Activated CD4-positive, alpha-beta T cell treated with anti-CD3 and anti-CD28 coated beads for 36 hours (primary cell): ENCODE results near the gene MEFV. TPM values are rescaled to one million over a fixed set of nuclear protein-coding genes. Genes with fewer than 3 reads are reported as not detected.

Experiments used
- ATAC-seq: fragments of 200-7000 bp; cut with Tn5 transposase; one replicate; pipeline ENCODE4 v1.10.0; 2021; ENCODE audit warnings: mild to moderate bottlenecking, moderate library complexity
- CTCF ChIA-PET: fragments of 350-600 bp; sonication (Branson Sonifier 250); formaldehyde crosslinking; loops from one replicate; lab custom pipeline; 2021; ENCODE audit warnings: antibody characterized with exemption; lab: Charles Lee
- POLR2A ChIA-PET: fragments of 350-600 bp; sonication (Branson Sonifier 250); formaldehyde crosslinking; loops from one replicate; lab custom pipeline; 2021; ENCODE audit warnings: antibody characterized with exemption, inconsistent platforms; lab: Charles Lee
- DNase-seq: peaks from one replicate; pipeline ENCODE4 v3.0.0-alpha.2; 2020
- H3K27ac Mint-ChIP-seq: one replicate; pipeline ENCODE4 v1.8.0; 2021; ENCODE audit warnings: mixed read lengths
- H3K27me3 Mint-ChIP-seq: one replicate; pipeline ENCODE4 v1.8.0; 2021; ENCODE audit warnings: mixed read lengths
- H3K36me3 Mint-ChIP-seq: one replicate; pipeline ENCODE4 v1.8.0; 2021; ENCODE audit warnings: low read depth, mixed read lengths
- H3K4me1 Mint-ChIP-seq: one replicate; pipeline ENCODE4 v1.8.0; 2021; ENCODE audit warnings: mixed read lengths
- H3K4me3 Mint-ChIP-seq: one replicate; pipeline ENCODE4 v1.8.0; 2021; ENCODE audit warnings: mild to moderate bottlenecking, moderate library complexity, mixed read lengths
- H3K9me3 Mint-ChIP-seq: one replicate; pipeline ENCODE4 v1.8.0; 2021; ENCODE audit warnings: low read depth, mixed read lengths
- intact Hi-C, 2 experiments: fragments of 100-400 bp; cut with DNase I in 1 of 2; cut with micrococcal nuclease in 1 of 2; formaldehyde crosslinking; loops; one replicate each; pipeline versions ENCODE4 v1.14.2 to v1.15.1; 2022 to 2024; cut with DNase I, micrococcal nuclease
- total RNA-seq, 2 experiments: library from RNA; stranded (reverse); gene quantifications; one replicate each; pipeline ENCODE4 v1.2.3, GENCODE V29; 2021

Gene MEFV, protein sequence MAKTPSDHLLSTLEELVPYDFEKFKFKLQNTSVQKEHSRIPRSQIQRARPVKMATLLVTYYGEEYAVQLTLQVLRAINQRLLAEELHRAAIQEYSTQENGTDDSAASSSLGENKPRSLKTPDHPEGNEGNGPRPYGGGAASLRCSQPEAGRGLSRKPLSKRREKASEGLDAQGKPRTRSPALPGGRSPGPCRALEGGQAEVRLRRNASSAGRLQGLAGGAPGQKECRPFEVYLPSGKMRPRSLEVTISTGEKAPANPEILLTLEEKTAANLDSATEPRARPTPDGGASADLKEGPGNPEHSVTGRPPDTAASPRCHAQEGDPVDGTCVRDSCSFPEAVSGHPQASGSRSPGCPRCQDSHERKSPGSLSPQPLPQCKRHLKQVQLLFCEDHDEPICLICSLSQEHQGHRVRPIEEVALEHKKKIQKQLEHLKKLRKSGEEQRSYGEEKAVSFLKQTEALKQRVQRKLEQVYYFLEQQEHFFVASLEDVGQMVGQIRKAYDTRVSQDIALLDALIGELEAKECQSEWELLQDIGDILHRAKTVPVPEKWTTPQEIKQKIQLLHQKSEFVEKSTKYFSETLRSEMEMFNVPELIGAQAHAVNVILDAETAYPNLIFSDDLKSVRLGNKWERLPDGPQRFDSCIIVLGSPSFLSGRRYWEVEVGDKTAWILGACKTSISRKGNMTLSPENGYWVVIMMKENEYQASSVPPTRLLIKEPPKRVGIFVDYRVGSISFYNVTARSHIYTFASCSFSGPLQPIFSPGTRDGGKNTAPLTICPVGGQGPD
- under 1 TPM; 0.09 to 0.14 TPM for total RNA-seq

GRCh38 chr16:3256146-3256865 lies at the start of gene MEFV:
TSS of gene MEFV (minus strand) at chr16:3256633. CDS start at chr16:3256587, 46 bp downstream.
- intact Hi-C loops = no loop called here
- ATAC-seq (no peak), DNase-seq (no peak)
- H3K27ac Mint-ChIP-seq = no peak within 1 kb of the TSS
- no peaks in the 10 kb centered on the region for H3K9me3 Mint-ChIP-seq
- ChIA-PET POLR2A (no interaction called here), CTCF (interaction anchor here (0.8 kb wide), 1 partner anchor 192 kb away, joined by 3 read pairs; no protein-coding TSS in a partner anchor)
- H3K36me3 Mint-ChIP-seq = no peaks in the 10 kb centered on the region
- no peaks in the 10 kb centered on the region for H3K27me3 Mint-ChIP-seq
- H3K4me1 Mint-ChIP-seq = no peaks in the 10 kb centered on the region
- no peak within 1 kb of the TSS for H3K4me3 Mint-ChIP-seq

GRCh38 chr16:3306078-3306477 lies 49.6 kb upstream of the MEFV start:
- peaks cover 75% of the 10 kb centered on the region for H3K36me3 Mint-ChIP-seq
- ChIA-PET POLR2A (no interaction called here), CTCF (interaction anchor here (0.6 kb wide), 1 partner anchor 268 kb away, joined by 3 read pairs; no protein-coding TSS in a partner anchor)
- peak overlapping the region; percentile 83 for H3K27ac Mint-ChIP-seq
- intact Hi-C loops = loop anchor here in 1 of 2 experiments (1.0 to 5.0 kb wide), 2 partner anchors 11 to 76 kb away; no protein-coding TSS in a partner anchor
- H3K4me1 Mint-ChIP-seq = peaks cover 15% of the 10 kb centered on the region
- ATAC-seq (no peak), DNase-seq (no peak)
- H3K27me3 Mint-ChIP-seq = no peaks in the 10 kb centered on the region
- peaks cover 27% of the 10 kb centered on the region for H3K9me3 Mint-ChIP-seq
- H3K4me3 Mint-ChIP-seq = peak overlapping the region; percentile 75

- peaks cover 15% of the 10 kb centered on the region for H3K4me1 Mint-ChIP-seq
Observed at GRCh38 chr16:3305109-3306068, 49.0 kb upstream of the MEFV start, which contains the start of the genes TIGD7 and ZNF75A. TSS of gene TIGD7 (minus strand) at chr16:3305430. CDS start at chr16:3300614, 4,816 bp downstream. TSS of gene ZNF75A (plus strand) at chr16:3305497. CDS start at chr16:3308429, 2,932 bp downstream.

GRCh38 chr16:3304370-3304769 lies 47.9 kb upstream of the MEFV start:
- DNase-seq = no peak
- H3K4me1 Mint-ChIP-seq = peaks cover 15% of the 10 kb centered on the region
- intact Hi-C loops = loop anchor here (2.0 kb wide), 2 partner anchors 22 to 196 kb away; partner anchors contain the start of genes CLUAP1 (in 1 of the 2) and ZNF263 (in 1 of the 2)
- ChIA-PET POLR2A (no interaction called here), CTCF (interaction anchor here (0.5 to 0.7 kb wide), 3 partner anchors 18 to 256 kb away, joined by 3 read pairs; no protein-coding TSS in a partner anchor)
- H3K27me3 Mint-ChIP-seq = no peaks in the 10 kb centered on the region
- H3K36me3 Mint-ChIP-seq = peaks cover 75% of the 10 kb centered on the region
- peaks cover 39% of the 10 kb centered on the region for H3K9me3 Mint-ChIP-seq
- H3K27ac Mint-ChIP-seq = peak overlapping the region; percentile 84
- peak overlapping the region; percentile 75 for H3K4me3 Mint-ChIP-seq
- no peak for ATAC-seq

More at GRCh38 chr16:3305109-3306068, 49.0 kb upstream of the MEFV start, which contains the start of the genes TIGD7 and ZNF75A:
- ChIA-PET POLR2A (no interaction called here), CTCF (no interaction called here)
- Mint-ChIP-seq H3K9me3 (peaks cover 30% of the 10 kb centered on the region), H3K4me3 (peak within 1 kb of the TSS; percentile 75), H3K36me3 (peaks cover 75% of the 10 kb centered on the region), H3K27ac (peak within 1 kb of the TSS; percentile 84), H3K27me3 (no peaks in the 10 kb centered on the region)
- peak; percentile 99 for ATAC-seq
- DNase-seq = peak; percentile 90
- intact Hi-C loops = loop anchor here (1.0 to 5.0 kb wide), 9 partner anchors 12 to 195 kb away; partner anchors contain the start of genes ZNF263 (in 2 of the 2), CLUAP1 (in 1 of the 2), ZNF174 (in 1 of the 2) and ZNF200 (in 1 of the 2)

DNA sequence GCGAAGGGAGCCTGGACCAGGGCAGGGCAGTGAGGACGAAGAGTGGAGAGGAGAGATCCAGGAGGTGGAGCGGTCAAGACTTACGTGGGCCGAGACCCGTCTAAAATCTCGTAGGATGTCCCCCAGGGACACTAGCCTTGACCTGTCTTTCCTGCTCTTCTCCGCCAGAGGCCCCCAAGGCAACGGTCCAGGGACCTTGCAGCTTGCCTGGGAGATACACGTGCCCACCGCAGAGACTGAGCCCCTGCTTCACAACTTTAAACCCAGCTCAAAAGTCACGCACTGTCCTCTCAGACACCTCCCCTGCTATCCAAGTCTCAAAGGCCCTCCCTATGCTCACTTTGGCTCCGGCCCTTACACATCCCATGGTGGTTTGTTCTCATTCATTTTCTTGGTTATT lies 39.4 kb upstream of the MEFV start:
- DNase-seq (no peak), ATAC-seq (no peak)
- ChIA-PET CTCF (interaction anchor here (1.2 to 1.6 kb wide), 2 partner anchors 17 to 29 kb away, joined by 4 to 7 read pairs; no protein-coding TSS in a partner anchor), POLR2A (no interaction called here)
- intact Hi-C loops = no loop called here
- Mint-ChIP-seq H3K4me1 (no peaks in the 10 kb centered on the region), H3K9me3 (peaks cover 70% of the 10 kb centered on the region), H3K36me3 (peaks cover 70% of the 10 kb centered on the region), H3K4me3 (no peak overlapping the region), H3K27ac (no peak overlapping the region), H3K27me3 (no peaks in the 10 kb centered on the region)

DNA sequence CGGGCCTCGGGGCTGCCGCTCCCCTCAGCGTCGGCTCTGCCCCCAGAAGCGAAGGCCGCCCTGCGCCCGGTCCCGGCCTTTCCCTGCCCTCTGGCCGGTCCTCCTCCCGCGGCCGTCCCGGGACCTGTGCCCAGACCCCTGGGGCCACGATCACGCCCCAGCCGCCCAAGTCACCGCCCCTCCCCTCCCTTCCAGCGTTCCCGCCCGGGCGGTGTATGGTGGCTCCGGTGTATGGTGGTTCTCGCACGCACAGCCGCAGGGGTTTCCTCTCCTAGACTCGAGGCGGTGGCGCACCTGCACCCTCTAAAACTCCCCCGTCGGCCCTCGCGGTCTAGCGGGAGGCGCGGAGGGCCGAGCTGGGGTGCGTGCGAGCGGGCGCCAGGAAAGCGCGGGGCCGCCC lies 38.8 kb upstream of the MEFV start:
- intact Hi-C loops = no loop called here
- no peak overlapping the region for H3K4me3 Mint-ChIP-seq
- H3K27me3 Mint-ChIP-seq = no peaks in the 10 kb centered on the region
- ATAC-seq (no peak), DNase-seq (no peak)
- peaks cover 66% of the 10 kb centered on the region for H3K9me3 Mint-ChIP-seq
- H3K4me1 Mint-ChIP-seq = no peaks in the 10 kb centered on the region
- CTCF ChIA-PET = interaction anchor here (1.2 kb wide), 1 partner anchor 28 kb away, joined by 7 read pairs; no protein-coding TSS in a partner anchor
- no peak overlapping the region for H3K27ac Mint-ChIP-seq
- POLR2A ChIA-PET = no interaction called here
- H3K36me3 Mint-ChIP-seq = peaks cover 70% of the 10 kb centered on the region

DNA sequence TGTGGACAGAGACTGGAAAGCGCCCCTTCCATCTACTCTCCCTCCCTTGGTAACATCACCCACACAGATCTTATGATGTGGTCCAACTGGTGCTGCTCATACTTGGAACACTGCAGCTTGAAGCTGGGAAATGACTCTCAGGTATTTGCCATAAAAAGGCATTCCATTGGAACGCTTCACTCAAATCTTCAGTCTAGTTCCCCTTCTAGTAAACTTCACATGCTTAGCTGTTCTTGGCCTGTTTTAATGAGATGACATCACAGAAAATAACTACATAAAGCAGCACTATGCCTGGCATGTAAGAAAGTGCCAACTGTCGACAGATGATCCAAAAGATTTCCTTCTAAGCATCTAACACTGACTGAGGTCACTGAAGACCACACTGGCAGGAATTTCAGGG lies 36.2 kb upstream of the MEFV start:
- no peak overlapping the region for H3K27ac Mint-ChIP-seq
- H3K9me3 Mint-ChIP-seq = peaks cover 58% of the 10 kb centered on the region
- H3K4me3 Mint-ChIP-seq = no peak overlapping the region
- H3K36me3 Mint-ChIP-seq = peaks cover 82% of the 10 kb centered on the region
- DNase-seq = no peak
- H3K4me1 Mint-ChIP-seq = no peaks in the 10 kb centered on the region
- no peaks in the 10 kb centered on the region for H3K27me3 Mint-ChIP-seq
- ATAC-seq = no peak
- intact Hi-C loops = no loop called here
- ChIA-PET POLR2A (no interaction called here), CTCF (interaction anchor here (0.6 to 1.2 kb wide), 2 partner anchors 8 to 31 kb away, joined by 3 to 4 read pairs; no protein-coding TSS in a partner anchor)

DNA sequence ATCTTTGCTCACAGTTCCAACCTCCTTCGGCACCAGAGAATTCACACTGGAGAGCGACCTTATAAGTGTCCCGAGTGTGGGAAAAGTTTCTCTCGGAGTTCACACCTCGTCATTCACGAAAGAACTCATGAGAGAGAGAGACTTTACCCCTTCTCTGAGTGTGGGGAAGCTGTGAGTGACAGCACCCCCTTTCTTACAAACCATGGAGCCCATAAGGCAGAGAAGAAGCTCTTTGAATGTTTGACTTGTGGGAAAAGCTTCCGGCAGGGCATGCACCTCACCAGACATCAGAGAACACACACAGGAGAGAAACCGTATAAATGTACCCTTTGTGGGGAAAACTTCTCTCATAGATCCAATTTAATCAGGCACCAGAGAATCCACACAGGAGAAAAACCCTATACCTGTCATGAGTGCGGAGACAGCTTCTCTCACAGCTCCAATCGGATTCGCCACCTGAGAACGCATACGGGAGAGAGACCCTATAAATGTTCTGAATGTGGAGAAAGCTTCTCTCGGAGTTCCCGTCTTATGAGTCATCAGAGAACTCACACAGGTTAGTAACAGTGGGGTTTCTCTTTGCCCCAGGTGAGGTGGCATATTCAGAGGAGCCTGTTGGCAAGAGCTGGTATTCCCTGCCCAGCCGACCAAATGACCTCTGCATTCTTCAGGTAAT lies 33.7 kb upstream of the MEFV start:
- DNase-seq (no peak), ATAC-seq (no peak)
- Mint-ChIP-seq H3K4me1 (peaks cover 7% of the 10 kb centered on the region), H3K36me3 (peaks cover 93% of the 10 kb centered on the region), H3K9me3 (peaks cover 55% of the 10 kb centered on the region), H3K27me3 (no peaks in the 10 kb centered on the region), H3K27ac (no peak overlapping the region), H3K4me3 (no peak overlapping the region)
- intact Hi-C loops = no loop called here
- ChIA-PET CTCF (interaction anchor here (0.6 kb wide), 1 partner anchor 188 kb away, joined by 4 read pairs; no protein-coding TSS in a partner anchor), POLR2A (no interaction called here)

DNA sequence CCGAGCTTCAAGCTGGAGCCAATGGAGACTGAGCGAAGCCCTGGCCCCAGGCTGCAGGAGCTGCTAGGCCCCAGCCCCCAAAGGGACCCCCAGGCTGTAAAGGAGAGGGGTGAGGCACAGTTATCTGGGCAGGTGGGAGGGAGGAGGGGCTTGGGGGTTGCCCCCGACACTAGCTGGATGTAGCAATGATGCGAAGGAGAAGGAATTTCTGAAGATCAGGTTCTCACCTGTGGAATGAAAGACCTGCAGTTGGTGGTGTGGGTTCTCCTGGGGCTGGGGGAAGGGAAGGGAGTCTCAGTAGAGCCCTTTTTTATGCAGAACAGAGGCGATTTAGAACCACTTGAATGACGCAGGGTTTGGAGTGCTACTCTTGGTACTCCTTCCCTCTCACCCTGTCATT lies 28.7 kb upstream of the MEFV start:
- ChIA-PET POLR2A (interaction anchor here (0.7 kb wide), 1 partner anchor 220 kb away, joined by 3 read pairs; the partner anchor contains the start of gene IL32), CTCF (interaction anchor here (1.3 to 3.2 kb wide), 4 partner anchors 12 to 32 kb away, joined by 3 to 21 read pairs (median 4); no protein-coding TSS in a partner anchor)
- DNase-seq = no peak
- Mint-ChIP-seq H3K27me3 (no peaks in the 10 kb centered on the region), H3K4me1 (peaks cover 24% of the 10 kb centered on the region), H3K9me3 (peaks cover 22% of the 10 kb centered on the region), H3K36me3 (peaks cover 64% of the 10 kb centered on the region), H3K27ac (no peak overlapping the region), H3K4me3 (peak overlapping the region; percentile 90)
- intact Hi-C loops = no loop called here
- no peak for ATAC-seq
